ENCODE measurements around the gene GPR83. TPM values are rescaled to one million over a fixed set of nuclear protein-coding genes. Genes with fewer than 3 reads are reported as not detected.

GPR83 gene
- total RNA-seq, 4 donors from 2014 or later = 0.23 to 0.30 (median 0.24) TPM; not detected in 1

DNA sequence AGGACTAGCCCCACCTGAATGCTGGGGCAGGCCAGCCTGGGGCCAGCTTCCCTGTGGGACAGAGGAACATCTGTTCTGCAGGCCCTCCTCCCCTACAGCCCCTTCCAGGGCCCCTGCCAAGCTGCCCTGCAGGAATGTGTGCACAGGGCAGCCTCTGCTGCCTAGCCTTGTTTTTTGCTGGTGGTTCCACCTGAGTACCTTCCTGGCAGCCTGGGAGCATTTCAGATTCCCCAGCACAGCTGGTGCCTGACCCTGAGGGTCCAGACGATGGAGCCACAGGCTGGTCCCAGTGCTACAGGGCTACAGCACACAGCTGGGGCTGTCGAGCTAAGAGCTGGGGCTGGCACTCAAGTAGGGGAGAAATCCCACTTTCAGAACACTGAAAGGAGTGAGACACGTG, 22.3 kb upstream of the GPR83 start:
- H3K27me3 ChIP-seq = no peaks in the 10 kb centered on the region
- no peaks in the 10 kb centered on the region for H3K9me3 ChIP-seq
- no peaks in the 10 kb centered on the region for H3K4me1 ChIP-seq
- DNase-seq (ENCODE audit: low spot score in 2 of 2) = no peak
- H3K27ac ChIP-seq = no peak overlapping the region
- WGBS = no CpG with 5 or more reads among the region's 3 CpGs
- TF ChIP-seq POLR2AphosphoS5 (IDR thresholded peaks at IDR 0.05) (no peak), POLR2A (IDR thresholded peaks at IDR 0.05) (no peak), EP300 (IDR thresholded peaks at IDR 0.05) (no peak)
- TF ChIP-seq, protein P1, sequence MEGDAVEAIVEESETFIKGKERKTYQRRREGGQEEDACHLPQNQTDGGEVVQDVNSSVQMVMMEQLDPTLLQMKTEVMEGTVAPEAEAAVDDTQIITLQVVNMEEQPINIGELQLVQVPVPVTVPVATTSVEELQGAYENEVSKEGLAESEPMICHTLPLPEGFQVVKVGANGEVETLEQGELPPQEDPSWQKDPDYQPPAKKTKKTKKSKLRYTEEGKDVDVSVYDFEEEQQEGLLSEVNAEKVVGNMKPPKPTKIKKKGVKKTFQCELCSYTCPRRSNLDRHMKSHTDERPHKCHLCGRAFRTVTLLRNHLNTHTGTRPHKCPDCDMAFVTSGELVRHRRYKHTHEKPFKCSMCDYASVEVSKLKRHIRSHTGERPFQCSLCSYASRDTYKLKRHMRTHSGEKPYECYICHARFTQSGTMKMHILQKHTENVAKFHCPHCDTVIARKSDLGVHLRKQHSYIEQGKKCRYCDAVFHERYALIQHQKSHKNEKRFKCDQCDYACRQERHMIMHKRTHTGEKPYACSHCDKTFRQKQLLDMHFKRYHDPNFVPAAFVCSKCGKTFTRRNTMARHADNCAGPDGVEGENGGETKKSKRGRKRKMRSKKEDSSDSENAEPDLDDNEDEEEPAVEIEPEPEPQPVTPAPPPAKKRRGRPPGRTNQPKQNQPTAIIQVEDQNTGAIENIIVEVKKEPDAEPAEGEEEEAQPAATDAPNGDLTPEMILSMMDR (IDR thresholded peaks at IDR 0.05) = no peak
- H3K4me3 ChIP-seq = no peak overlapping the region
- H3K36me3 ChIP-seq = peaks cover 52% of the 10 kb centered on the region

DNA sequence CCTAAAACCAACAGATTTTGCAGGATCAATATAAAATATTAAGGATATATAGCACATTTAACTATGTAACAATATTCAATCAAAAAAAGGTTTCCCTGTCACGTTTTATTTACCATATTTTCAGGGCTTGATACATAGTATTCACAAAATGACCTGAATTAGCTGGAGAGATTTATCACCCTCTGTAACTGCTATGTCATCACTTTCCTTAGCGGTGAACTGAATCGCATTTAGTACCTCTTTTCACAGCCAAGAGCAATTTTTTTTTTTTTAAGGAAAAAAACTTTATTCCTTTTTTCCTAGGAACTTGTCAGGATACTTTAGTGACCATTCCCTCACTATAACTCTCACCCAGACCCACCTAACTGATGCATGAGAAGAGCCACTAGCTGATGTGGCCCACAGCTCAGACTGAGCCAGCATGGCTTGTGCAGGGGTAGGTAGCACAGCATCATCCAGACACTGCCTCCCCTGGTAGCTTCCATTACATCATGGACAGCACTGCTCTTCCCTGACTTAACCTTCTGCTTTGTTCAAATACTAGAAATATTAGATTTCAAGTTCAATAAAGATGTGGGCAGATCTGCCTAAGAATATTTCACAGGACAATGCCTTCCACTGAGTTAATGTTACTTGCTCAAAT, 17.0 kb upstream of the GPR83 start:
- no peak overlapping the region for H3K27ac ChIP-seq
- 71% methylated on average over 3 of the region's 3 CpGs for WGBS
- DNase-seq (ENCODE audit: low spot score in 2 of 2) = no peak
- H3K27me3 ChIP-seq = no peaks in the 10 kb centered on the region
- TF ChIP-seq EP300 (IDR thresholded peaks at IDR 0.05) = no peak
- no peak for TF ChIP-seq POLR2A (IDR thresholded peaks at IDR 0.05)
- TF ChIP-seq, protein P1 (IDR thresholded peaks at IDR 0.05) = no peak
- TF ChIP-seq POLR2AphosphoS5 (IDR thresholded peaks at IDR 0.05) = no peak
- no peaks in the 10 kb centered on the region for H3K4me1 ChIP-seq
- H3K4me3 ChIP-seq = no peak overlapping the region
- no peaks in the 10 kb centered on the region for H3K9me3 ChIP-seq
- peaks cover 33% of the 10 kb centered on the region for H3K36me3 ChIP-seq

DNA sequence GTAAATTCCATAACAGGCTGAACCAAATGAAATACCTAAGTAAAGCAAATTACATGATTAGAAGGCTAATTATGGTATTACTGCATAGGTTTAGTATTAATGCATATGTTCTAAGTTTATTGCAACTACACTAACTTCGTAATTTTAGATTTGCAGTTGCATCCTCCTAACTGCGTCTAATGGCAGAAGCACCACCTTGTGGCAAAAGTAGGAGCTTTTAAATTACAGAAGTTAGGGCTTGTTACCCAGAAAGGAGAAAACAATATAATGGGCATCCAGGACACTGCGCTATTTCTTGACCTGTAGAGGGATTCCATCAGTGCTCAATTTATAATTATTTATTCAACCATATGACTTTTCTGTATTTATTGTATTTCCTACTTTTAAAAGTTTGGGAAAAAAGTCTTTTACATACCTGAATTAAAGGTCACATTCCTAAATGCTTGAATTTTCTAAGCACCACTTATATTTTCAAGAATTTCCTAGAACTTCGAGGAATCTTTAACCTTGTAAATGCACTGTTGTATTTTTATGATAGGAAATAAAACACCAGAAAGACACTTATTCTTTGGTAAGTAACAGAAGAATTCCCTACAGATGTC, 16.3 kb upstream of the GPR83 start:
- H3K27me3 ChIP-seq = no peaks in the 10 kb centered on the region

DNA sequence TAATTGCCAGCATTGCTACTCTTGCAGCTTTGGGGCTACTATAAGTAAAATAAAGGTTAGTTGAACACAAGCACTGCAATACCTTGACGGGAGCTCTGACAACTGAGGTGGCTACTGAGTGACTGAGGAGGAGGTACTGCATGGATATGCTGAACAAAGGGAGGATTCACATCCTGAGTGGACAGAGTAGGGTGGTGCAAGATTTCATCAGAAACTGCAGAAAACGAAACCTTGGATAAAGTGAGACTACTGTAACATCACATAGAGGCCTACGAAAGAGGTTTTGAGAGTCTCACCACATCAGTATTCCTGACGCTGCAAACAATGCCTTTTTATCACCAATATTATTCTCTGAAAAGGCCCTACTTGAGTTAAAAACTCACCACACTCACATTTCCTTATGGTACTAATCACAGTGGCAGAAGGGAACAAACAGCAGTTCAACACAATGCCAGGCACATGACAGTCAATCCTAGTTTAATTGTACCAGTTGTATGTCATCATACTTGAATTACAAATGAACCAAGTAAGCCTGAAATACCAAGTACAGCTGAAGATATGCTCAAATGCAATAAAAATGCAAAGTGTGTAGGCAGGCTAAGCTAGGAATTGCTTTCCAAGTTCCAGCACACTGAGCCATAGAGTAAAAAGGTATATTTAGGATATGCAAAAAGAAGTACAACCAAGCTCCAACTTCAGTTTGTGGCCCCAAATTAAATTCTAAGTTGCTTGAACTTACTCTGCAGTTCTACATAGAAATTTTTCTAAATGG, 4.0 kb upstream of the GPR83 start:
- Histone ChIP-seq H3K36me3 (no peaks in the 10 kb centered on the region), H3K9me3 (no peaks in the 10 kb centered on the region), H3K4me3 (no peak overlapping the region), H3K27ac (no peak overlapping the region), H3K4me1 (peaks cover 15% of the 10 kb centered on the region), H3K27me3 (peaks cover 17% of the 10 kb centered on the region)
- no peak for TF ChIP-seq EP300 (IDR thresholded peaks at IDR 0.05)
- TF ChIP-seq, protein P1 (IDR thresholded peaks at IDR 0.05) = no peak
- WGBS = 90% methylated on average over 4 of the region's 4 CpGs
- no peak for DNase-seq (ENCODE audit: low spot score in 2 of 2)

More for the DNA sequence above, 16.3 kb upstream of the GPR83 start:
- Histone ChIP-seq H3K9me3 (no peaks in the 10 kb centered on the region), H3K4me3 (no peak overlapping the region), H3K4me1 (no peaks in the 10 kb centered on the region), H3K27ac (no peak overlapping the region), H3K36me3 (peaks cover 27% of the 10 kb centered on the region)
- WGBS = 61% methylated on average over 4 of the region's 4 CpGs
- no peak for DNase-seq (ENCODE audit: low spot score in 2 of 2)
- no peak for TF ChIP-seq POLR2AphosphoS5 (IDR thresholded peaks at IDR 0.05)
- TF ChIP-seq POLR2A (IDR thresholded peaks at IDR 0.05) = no peak
- TF ChIP-seq, protein P1 (IDR thresholded peaks at IDR 0.05) = no peak
- no peak for TF ChIP-seq EP300 (IDR thresholded peaks at IDR 0.05)

DNA sequence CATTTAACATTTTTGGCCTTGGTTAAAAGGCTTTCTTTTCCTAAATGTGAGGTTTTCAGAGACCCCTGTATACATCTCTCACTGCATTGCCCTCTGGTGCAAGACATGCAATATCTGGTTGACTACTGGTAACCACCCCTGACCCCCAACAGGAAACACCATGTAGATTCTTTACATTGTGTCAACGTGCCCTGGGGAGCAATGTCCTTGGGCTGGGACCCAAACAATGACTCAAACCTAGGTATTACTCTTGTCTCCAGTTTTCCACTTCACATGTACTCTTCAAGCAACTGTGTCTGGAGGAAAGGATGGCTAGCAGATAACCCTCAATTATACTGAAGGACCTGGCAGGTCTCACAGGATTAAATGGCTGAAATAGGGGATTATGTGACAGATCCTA, 1.1 kb upstream of the GPR83 start:
- Histone ChIP-seq H3K4me1 (peaks cover 15% of the 10 kb centered on the region), H3K27me3 (peaks cover 33% of the 10 kb centered on the region), H3K36me3 (no peaks in the 10 kb centered on the region), H3K9me3 (no peaks in the 10 kb centered on the region), H3K27ac (no peak overlapping the region), H3K4me3 (no peak overlapping the region)
- WGBS = 9% methylated on average over 1 of the region's 1 CpG
- TF ChIP-seq POLR2AphosphoS5 (IDR thresholded peaks at IDR 0.05) = no peak
- TF ChIP-seq EP300 (IDR thresholded peaks at IDR 0.05) = no peak
- TF ChIP-seq, protein P1 (IDR thresholded peaks at IDR 0.05) = no peak
- no peak for TF ChIP-seq POLR2A (IDR thresholded peaks at IDR 0.05)
- no peak for DNase-seq (ENCODE audit: low spot score in 2 of 2)
